ENCODE results near the gene PGM1. TPM values are rescaled to one million over a fixed set of nuclear protein-coding genes. Genes with fewer than 3 reads are reported as not detected.
A peak's percentile ranks its signal among the peaks of the same experiment; 100 is the strongest.

The PGM1 gene
- total and polyA plus RNA-seq, 2 of the 13 experiments (the other 11 are each of a cell fraction or from before 2014, with no cell fraction given), result 51.6 to 105 TPM

DNA sequence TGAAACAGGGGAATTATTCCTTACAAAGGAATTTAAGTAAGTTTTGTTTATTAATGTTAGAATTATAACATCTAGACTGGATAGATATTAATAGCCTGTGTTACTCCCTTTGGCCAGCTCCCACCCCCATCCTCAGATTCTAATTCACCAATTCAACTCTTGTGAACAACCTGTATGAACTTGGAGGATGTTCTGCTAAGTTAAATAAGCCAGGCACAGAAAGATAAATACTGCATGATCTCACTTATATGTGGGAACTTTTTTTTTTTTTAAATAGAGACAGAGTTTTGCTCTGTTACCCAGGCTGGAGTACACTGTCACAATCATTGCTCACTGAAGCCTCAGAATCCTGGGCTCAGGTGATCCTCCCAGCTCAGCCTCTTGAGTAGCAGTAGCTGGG lies 37.7 kb upstream of the PGM1 start:
- Histone ChIP-seq H3K4me2 (ENCODE audit: low read depth, low read length) (no peak overlapping the region), H3K79me2 (ENCODE audit: insufficient read depth, low read length) (no peaks in the 10 kb centered on the region), H3K9me3 (ENCODE audit: low read length) (no peaks in the 10 kb centered on the region), H4K20me1 (ENCODE audit: insufficient read depth, low read length) (no peaks in the 10 kb centered on the region), H3K9ac (ENCODE audit: insufficient read depth, low read depth, low read length) (no peak overlapping the region), H3K4me1 (ENCODE audit: insufficient read depth, low read length) (no peaks in the 10 kb centered on the region), H3K27ac (ENCODE audit: extremely low read length, insufficient read depth, low read length) (no peak overlapping the region), H3K4me3 (replicated peaks in 1 of 3; ENCODE audit: insufficient read depth in 1 of 3, low read depth in 2 of 3, low read length in 3 of 3) (no peak overlapping the region), H3K27me3 (ENCODE audit: control insufficient read depth in 1 of 2, insufficient read depth in 2 of 2, low read length in 2 of 2) (no peaks in the 10 kb centered on the region), H2AFZ (ENCODE audit: low read length) (no peak overlapping the region), H3K36me3 (replicated peaks in 1 of 2; ENCODE audit: control insufficient read depth in 1 of 2, insufficient read depth in 2 of 2, low read length in 2 of 2) (no peaks in the 10 kb centered on the region)
- ChIA-PET CTCF (ENCODE audit: low intra/inter-chr PET ratio, low total read pairs) (no interaction called here), POLR2A (no interaction called here)
- ATAC-seq (no peak), DNase-seq (ENCODE audit: low spot score) (no peak), FAIRE-seq (no peak)
- BruUV-seq (replicated peaks), result no TSS peak
- TF ChIP-seq ZNF383 (CRISPR knock-in tag; IDR thresholded peaks at IDR 0.05; ENCODE audit: borderline replicate concordance), result no peak
- TF ChIP-seq, protein P1, sequence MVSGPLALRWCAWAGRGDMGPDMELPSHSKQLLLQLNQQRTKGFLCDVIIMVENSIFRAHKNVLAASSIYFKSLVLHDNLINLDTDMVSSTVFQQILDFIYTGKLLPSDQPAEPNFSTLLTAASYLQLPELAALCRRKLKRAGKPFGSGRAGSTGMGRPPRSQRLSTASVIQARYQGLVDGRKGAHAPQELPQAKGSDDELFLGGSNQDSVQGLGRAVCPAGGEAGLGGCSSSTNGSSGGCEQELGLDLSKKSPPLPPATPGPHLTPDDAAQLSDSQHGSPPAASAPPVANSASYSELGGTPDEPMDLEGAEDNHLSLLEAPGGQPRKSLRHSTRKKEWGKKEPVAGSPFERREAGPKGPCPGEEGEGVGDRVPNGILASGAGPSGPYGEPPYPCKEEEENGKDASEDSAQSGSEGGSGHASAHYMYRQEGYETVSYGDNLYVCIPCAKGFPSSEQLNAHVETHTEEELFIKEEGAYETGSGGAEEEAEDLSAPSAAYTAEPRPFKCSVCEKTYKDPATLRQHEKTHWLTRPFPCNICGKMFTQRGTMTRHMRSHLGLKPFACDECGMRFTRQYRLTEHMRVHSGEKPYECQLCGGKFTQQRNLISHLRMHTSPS (CRISPR knock-in tag; IDR thresholded peaks at IDR 0.05; ENCODE audit: low read depth), result no peak
- TF ChIP-seq, protein P2, sequence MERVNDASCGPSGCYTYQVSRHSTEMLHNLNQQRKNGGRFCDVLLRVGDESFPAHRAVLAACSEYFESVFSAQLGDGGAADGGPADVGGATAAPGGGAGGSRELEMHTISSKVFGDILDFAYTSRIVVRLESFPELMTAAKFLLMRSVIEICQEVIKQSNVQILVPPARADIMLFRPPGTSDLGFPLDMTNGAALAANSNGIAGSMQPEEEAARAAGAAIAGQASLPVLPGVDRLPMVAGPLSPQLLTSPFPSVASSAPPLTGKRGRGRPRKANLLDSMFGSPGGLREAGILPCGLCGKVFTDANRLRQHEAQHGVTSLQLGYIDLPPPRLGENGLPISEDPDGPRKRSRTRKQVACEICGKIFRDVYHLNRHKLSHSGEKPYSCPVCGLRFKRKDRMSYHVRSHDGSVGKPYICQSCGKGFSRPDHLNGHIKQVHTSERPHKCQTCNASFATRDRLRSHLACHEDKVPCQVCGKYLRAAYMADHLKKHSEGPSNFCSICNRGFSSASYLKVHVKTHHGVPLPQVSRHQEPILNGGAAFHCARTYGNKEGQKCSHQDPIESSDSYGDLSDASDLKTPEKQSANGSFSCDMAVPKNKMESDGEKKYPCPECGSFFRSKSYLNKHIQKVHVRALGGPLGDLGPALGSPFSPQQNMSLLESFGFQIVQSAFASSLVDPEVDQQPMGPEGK (CRISPR knock-in tag; IDR thresholded peaks at IDR 0.05), result no peak
- in situ Hi-C loops (cut with HindIII; ENCODE audit: extremely low pct_ligation_motif_present, low pct_unique_long_range_greater_than_20kb), result no loop called here
- intact Hi-C loops (cut with micrococcal nuclease; ENCODE audit: unreplicated experiment), result no loop called here

DNA sequence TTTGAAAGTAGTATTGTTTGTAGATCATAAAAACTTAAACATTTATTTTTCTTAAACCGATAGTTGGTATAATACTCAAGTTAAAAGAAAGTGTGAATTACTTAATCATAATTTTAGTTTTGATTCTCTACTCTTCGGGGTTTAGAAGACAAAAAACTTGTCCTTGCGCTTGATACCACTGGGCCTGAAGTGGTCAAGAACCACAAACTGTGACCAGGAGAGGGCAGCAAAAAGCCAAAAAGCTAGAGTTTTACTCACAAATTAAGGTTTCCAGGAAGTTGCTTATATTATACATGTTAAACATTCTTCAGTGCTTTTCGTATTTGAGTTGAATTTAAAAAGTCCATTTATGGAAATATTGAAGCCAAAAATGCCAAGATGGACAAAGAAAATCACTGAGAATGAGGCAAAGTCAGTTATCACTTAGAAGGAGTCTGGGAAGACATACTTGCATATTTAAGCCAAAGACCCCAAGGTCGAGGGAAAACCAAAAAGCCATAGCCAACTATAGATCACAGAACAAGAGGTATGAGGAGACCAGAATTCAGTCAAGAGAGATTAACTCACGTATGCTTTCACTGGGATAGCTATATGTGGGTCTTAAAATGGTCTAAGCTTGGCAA lies 35.7 kb upstream of the PGM1 start:
- FAIRE-seq (peak; percentile 71), DNase-seq (ENCODE audit: low spot score) (peak; percentile 24), ATAC-seq (peak; percentile 73)
- POLR2A ChIA-PET, result no interaction called here
- Histone ChIP-seq H2AFZ (ENCODE audit: low read length) (no peak overlapping the region), H4K20me1 (ENCODE audit: insufficient read depth, low read length) (no peaks in the 10 kb centered on the region), H3K4me1 (ENCODE audit: insufficient read depth, low read length) (no peaks in the 10 kb centered on the region), H3K27ac (ENCODE audit: extremely low read length, insufficient read depth, low read length) (no peak overlapping the region), H3K9ac (ENCODE audit: insufficient read depth, low read depth, low read length) (no peak overlapping the region), H3K79me2 (ENCODE audit: insufficient read depth, low read length) (no peaks in the 10 kb centered on the region), H3K4me2 (ENCODE audit: low read depth, low read length) (no peak overlapping the region), H3K9me3 (ENCODE audit: low read length) (no peaks in the 10 kb centered on the region), H3K4me3 (replicated peaks in 1 of 3; ENCODE audit: insufficient read depth in 1 of 3, low read depth in 2 of 3, low read length in 3 of 3) (no peak overlapping the region), H3K27me3 (ENCODE audit: control insufficient read depth in 1 of 2, insufficient read depth in 2 of 2, low read length in 2 of 2) (no peaks in the 10 kb centered on the region), H3K36me3 (replicated peaks in 1 of 2; ENCODE audit: control insufficient read depth in 1 of 2, insufficient read depth in 2 of 2, low read length in 2 of 2) (no peaks in the 10 kb centered on the region)
- CTCF ChIA-PET (ENCODE audit: low intra/inter-chr PET ratio, low total read pairs), result interaction anchor here (1.7 kb wide), 1 partner anchor 689 kb away, joined by 12 read pairs; no protein-coding TSS in a partner anchor
- intact Hi-C loops (cut with micrococcal nuclease; ENCODE audit: unreplicated experiment), result loop anchor here (1.0 kb wide), 2 partner anchors 580 to 689 kb away; no protein-coding TSS in a partner anchor
- in situ Hi-C loops (cut with HindIII; ENCODE audit: extremely low pct_ligation_motif_present, low pct_unique_long_range_greater_than_20kb), result no loop called here
- no peak for TF ChIP-seq JDP2 (CRISPR knock-in tag; IDR thresholded peaks at IDR 0.05; ENCODE audit: borderline replicate concordance)
- no peak for TF ChIP-seq RORA (CRISPR knock-in tag; IDR thresholded peaks at IDR 0.05)
- TF ChIP-seq SMC3 (IDR thresholded peaks at IDR 0.05; ENCODE audit: low read length), result peak; percentile 51; the same call in 1 of the 2 replicates
- TF ChIP-seq, protein P3, sequence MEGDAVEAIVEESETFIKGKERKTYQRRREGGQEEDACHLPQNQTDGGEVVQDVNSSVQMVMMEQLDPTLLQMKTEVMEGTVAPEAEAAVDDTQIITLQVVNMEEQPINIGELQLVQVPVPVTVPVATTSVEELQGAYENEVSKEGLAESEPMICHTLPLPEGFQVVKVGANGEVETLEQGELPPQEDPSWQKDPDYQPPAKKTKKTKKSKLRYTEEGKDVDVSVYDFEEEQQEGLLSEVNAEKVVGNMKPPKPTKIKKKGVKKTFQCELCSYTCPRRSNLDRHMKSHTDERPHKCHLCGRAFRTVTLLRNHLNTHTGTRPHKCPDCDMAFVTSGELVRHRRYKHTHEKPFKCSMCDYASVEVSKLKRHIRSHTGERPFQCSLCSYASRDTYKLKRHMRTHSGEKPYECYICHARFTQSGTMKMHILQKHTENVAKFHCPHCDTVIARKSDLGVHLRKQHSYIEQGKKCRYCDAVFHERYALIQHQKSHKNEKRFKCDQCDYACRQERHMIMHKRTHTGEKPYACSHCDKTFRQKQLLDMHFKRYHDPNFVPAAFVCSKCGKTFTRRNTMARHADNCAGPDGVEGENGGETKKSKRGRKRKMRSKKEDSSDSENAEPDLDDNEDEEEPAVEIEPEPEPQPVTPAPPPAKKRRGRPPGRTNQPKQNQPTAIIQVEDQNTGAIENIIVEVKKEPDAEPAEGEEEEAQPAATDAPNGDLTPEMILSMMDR (CRISPR knock-in tag; IDR thresholded peaks at IDR 0.05), result peak; percentile 62
- TF ChIP-seq FOXC1 (CRISPR knock-in tag; IDR thresholded peaks at IDR 0.05; ENCODE audit: borderline replicate concordance), result no peak
- peak; percentile 68 for TF ChIP-seq STAG1 (CRISPR knock-in tag; IDR thresholded peaks at IDR 0.05)
- peak; percentile 28; the same call in 1 of the 2 replicates for TF ChIP-seq ELF1 (CRISPR knock-in tag; IDR thresholded peaks at IDR 0.05)
- TF ChIP-seq ELF3 (CRISPR knock-in tag; IDR thresholded peaks at IDR 0.05), result 0 out of 2 replicates have a peak, but pooled peaks have one; percentile 24
- no peak for TF ChIP-seq BHLHE40 (IDR thresholded peaks at IDR 0.05; ENCODE audit: low read length)
- BruUV-seq (replicated peaks), result no TSS peak
- 69% methylated on average over 6 of the region's 6 CpGs for WGBS (ENCODE audit: low lambda C conversion rate)

Measured in HepG2 (cell line).